LoVo (cell line): ENCODE results near the gene GPR137.

Experiments
- DNase-seq: peaks from one replicate; pipeline ENCODE4 v3.0.0-alpha.2; 2016; ENCODE audit warnings: low spot score

GPR137 gene

DNA sequence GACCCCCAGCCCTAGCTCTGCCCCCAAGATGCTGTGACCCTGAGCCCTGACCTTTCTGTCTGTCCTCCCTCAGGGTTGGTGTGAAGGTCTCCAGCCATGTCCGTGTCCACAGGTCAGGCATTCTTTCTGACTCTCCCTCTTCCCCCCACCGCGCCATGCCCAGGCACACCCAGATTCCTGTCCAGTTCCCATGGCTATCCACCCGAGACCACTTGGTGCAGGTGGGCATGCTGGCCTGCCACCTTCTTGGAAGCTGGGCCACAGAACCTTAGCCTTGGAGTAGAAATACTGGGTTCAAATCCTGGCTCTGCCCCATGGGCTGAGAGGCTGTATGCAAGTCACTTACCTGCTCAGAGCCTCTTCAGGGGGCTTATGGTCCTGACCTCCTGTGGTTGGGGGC is 36.6 kb upstream of the GPR137 start:
- DNase-seq = no peak

DNA sequence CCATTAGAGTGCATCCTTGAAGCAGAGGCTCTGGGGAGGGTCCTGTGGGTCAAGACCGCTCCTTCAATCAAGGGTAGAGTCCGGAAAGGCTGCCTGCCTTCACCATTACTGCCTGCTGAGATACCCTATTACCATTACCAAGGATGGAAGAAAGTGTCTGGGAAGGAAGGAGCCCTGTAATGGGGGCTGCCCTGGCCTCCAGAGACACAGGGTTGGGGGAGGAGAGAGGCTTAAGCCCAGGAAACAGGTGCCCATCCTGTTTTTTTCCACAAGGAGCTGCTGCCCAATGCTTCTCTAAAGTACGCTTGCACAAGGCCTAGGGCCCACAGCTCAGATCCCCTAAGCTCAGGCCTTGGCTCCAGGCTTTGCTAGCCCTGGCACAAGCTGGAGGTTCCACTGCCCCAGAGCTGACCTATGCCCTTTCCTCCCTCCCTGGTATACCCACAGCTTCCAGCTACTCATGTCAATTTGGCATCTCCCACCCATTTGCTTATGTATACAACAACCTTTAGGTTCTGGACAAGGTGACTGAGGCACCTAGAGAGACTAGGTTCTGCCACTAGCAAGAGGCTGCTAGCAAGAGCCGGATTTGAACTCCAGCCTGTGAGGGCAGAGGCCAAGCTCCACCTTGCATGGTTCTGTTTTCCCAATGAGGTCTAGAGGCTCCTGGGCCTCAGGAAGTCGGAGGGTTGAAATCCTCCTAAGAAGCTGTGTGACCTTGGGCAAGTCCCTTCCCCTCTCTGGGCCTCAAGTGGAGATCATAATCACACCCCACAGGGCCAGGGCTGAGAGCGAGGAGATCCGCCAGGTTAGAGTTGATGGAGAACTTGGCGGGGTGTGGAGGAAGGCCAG is 35.9 kb upstream of the GPR137 start:
- DNase-seq = no peak

DNA sequence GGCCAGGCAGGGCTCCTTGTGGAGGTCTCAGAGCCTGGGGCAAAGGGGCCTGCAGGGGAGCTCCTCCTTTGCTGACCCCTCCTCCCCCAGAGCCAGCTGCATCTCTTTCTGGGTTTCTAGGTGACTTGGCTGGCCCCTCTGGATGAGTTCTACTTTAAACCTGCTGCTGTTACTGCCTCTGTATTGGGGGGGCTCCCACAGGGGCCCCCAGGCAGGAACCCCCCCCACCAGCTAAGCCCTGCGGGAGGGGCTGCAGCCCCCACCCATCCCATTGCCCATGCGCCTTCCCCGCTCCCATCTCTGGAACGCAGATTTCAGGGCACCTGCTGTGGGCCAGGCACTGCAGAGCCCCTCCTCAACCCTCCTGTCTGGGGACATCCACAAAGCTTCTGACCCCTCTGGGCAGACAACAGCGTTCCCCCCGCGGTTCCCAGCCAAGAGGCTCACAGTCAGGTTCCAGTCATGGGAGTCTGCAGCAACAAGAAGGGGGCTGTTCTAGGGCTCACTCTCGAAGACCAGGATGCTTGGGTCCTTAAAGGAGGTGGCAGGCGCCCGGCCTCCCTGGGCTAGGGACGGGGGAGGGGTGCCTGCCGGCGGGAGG is 35.1 kb upstream of the GPR137 start:
- DNase-seq = no peak

DNA sequence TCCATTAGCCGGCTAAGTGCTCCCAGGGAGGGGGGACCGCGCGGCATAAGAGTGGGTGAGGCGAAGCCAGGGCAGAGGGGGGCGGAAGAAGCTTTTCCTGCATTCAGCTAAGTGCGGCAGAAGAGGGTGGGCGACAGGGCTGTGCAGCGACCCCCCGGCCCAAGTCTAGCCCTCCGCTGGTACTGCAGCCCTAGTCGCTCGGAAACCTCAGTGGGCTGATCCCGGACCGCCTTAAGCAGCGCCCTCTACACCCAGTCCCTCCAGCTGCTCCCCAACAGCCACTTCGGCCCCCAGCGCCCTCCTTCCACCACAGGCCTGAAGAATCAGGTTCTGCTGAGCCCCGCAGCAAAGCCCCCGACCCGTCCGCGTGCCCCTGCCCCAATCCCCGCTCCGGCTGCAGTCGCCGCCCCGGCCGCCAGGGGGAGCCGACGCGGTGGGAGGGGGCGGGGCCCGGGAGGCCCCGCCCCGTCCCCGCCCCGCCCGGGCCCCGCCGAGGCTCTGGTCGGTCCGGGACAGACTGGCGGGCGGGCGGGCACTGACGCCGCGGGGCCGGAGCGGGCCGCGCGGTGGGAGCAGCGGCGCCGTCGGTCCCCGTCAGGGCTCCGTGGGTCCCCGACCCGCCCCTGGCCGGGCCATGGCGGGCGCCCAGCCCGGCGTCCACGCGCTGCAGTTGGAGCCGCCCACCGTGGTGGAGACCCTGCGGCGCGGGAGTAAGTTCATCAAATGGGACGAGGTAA is 34.5 kb upstream of the GPR137 start, which contains the start of gene PLCB3:
Gene PLCB3, plus strand, starts transcription at position 515 of the 737 bp plus-strand sequence. Its CDS starts 120 bp downstream, at position 635.
- DNase-seq = peak; percentile 56

DNA sequence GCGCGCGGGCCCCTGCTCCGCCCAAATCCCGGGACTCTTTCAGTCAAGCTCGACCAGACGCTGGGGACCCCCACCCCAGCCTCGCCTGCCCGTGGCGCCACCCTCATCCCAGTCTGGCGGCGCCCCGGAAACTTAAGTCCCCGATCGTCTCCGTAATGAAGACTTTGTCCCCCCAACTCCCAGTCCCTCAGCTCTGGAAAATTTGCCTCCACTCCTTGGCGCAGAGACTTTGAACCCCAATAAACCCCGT is 34.0 kb upstream of the GPR137 start:
- DNase-seq = no peak

DNA sequence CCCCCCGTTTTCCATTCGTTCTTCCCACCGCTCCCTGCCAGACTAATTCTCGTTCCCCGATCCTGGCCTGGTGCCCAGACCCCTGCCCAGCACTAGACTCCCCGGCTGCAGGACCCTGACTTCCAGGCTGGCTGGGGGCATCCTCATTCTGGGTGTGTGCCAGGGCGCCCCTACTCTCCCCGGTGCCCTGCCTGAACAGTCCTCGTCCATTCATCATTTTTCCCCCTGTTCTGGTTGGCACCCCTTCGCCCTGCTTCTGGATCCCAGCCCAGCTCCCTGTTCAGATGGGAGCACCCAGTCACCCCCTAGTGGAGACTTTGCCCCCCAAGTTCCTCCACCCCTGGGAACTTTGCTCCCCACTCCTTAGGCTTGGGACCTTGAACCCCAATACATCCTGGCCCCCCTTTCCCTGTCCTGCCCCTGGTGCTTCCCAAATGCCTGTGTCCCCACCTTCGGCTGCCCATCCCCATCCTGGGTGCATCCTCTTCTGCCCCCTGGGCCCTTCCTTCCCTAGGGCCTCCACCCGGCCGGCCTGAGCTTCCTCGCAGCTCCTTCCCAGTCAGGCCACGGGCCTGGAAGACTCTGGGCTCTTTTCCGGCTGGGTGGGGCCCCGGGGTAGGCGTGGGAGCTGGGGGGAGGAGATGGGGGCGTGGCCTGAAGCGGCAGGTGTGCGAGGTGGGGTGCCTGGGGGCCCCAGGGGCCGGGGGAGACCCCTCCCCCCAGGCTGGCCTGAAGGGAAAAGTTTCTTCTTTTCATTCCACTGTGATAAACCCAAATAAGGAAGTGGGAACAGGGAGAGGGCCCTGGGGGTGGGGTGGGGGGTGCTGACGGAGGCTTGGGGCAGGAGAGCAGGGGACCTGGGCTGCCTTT is 33.4 kb upstream of the GPR137 start:
- DNase-seq = peak; percentile 52

DNA sequence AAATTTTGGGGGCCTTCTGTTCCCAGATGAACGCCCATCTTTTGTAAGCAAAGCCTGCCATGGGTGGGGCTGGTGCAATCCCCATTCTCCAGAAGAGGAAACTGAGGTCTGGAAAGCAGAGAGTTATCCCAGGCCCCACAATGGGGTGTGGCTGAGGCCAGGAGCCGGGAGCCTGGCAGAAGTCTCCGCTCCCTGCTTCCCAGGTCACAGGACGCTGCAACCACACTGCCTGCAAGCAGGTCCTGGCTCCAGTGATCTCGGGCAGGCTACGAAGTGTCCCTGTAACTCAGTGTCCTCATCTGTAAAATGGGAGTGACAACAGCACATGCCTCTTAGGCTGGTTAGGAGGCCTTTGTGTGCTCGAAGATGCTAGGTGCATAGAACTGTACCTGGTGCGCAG is 32.6 kb upstream of the GPR137 start:
- no peak for DNase-seq

DNA sequence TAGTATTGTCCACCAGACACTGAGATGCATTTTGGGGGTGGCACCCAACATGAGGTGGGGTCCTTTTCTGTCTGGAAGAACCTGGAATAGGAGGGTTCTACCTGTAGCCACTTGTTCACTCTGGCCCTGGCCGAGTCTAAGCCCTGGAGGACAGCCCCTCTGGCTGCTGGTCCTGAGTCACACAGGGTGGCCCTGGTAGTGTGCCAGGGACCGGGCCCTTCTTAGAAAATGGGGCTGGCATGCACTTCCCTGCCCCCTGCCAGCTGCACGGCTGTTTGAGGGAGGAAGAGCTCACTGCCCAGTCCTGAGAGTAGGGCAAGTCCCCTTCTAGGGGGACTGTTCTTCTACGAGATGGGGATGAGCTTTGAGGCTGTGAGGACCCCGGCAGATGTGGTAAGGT is 32.2 kb upstream of the GPR137 start:
- no peak for DNase-seq

DNA sequence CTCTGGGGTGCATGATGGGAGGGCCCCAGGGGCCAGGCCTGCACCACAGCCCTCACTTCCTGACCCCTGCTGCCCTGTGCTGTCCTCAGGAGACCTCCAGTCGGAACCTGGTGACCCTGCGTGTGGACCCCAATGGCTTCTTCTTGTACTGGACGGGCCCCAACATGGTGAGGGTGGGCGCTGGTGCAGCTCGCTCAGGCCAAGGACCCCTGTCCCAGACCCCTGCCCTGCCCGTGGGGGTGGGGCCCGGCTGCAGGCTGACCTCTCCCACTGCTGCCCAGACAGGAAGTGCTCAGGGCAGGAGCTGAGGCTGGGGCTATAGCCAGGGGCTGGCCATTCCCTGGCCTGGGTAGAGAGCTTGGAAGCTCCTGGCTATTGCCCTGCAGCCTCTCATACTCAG is 31.3 kb upstream of the GPR137 start:
- no peak for DNase-seq

DNA sequence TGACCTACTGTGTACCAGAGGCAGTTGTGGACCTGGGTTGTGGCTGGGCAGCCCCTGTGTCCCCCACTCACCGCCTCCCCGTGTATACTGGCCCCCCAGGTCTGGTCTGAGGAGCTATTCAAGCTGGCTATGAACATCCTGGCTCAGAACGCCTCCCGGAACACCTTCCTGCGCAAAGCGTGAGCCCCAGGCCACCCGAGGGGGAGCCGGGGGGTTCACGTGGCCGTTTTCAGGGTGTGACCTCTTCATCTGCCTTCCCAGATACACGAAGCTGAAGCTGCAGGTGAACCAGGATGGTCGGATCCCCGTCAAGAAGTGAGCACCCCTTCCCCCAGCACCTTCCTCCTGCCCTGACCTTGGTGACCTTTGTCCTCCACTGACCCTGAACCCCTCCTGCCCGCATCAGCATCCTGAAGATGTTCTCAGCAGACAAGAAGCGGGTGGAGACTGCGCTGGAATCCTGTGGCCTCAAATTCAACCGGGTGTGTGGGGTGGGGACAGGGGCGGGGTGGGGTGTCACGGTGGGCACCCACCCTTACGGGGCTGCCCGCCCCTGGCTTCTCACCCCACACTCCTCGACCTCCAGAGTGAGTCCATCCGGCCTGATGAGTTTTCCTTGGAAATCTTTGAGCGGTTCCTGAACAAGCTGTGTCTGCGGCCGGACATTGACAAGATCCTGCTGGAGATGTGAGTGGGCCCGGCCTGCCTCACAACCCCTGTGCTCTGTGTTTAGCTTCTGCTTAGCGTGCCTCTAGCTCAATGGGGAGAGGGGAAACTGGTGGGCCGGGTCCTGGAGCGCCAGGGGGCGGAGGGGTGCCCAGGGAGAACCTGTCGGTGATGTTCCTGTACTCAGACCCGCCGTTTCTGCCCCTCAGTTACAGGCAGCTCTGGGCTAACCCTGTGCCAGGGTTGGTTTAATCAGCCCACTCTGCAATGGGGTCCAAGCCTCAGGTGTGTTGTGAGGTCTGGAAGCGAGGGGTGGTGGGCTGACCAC is 30.2 kb upstream of the GPR137 start:
- DNase-seq = no peak

DNA sequence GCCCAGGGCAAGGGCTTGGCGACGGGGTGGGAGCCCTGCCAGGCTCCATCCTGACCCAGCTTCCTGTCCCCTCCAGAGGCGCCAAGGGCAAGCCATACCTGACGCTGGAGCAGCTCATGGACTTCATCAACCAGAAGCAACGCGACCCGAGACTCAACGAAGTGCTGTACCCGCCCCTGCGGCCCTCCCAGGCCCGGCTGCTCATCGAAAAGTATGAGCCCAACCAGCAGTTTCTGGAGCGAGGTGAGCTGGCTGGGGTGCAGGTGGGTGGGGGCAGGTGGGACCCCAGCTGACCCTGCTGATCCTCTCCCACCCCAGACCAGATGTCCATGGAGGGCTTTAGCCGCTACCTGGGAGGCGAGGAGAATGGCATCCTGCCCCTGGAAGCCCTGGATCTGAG is 29.3 kb upstream of the GPR137 start:
- no peak for DNase-seq

DNA sequence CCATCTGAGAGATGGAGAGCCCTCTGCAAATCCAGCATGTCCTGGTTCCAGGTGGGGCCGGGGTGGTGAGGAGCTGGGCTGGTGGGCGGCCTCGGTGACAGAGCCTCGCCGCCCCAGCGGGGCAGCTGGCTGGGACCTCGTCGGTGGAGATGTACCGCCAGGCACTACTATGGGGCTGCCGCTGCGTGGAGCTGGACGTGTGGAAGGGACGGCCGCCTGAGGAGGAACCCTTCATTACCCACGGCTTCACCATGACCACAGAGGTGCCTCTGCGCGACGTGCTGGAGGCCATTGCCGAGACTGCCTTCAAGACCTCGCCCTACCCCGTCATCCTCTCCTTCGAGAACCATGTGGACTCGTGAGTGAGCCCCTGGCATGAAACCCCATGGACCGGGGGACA is 27.3 kb upstream of the GPR137 start:
- no peak for DNase-seq

DNA sequence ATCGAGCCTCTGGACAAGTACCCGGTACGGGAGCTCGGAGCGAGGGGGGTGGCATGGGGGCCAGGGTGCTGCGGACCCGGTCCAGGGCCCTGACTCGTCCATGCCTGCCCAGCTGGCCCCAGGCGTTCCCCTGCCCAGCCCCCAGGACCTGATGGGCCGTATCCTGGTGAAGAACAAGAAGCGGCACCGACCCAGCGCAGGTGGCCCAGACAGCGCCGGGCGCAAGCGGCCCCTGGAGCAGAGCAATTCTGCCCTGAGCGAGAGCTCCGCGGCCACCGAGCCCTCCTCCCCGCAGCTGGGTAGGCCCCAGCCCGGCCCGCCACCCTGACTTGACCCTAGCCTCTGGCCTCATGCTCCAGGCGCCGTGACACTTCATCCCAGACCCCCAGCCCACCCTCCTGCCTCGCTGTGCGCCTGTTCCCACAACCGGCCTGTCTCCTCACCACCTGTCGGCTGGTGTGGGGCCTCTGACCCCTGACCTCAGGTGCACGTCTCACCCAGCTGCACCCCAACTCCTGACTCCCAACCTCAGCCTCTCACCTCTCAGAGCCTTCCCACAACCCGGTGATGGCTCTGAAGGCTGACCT is 26.6 kb upstream of the GPR137 start:
- no peak for DNase-seq

DNA sequence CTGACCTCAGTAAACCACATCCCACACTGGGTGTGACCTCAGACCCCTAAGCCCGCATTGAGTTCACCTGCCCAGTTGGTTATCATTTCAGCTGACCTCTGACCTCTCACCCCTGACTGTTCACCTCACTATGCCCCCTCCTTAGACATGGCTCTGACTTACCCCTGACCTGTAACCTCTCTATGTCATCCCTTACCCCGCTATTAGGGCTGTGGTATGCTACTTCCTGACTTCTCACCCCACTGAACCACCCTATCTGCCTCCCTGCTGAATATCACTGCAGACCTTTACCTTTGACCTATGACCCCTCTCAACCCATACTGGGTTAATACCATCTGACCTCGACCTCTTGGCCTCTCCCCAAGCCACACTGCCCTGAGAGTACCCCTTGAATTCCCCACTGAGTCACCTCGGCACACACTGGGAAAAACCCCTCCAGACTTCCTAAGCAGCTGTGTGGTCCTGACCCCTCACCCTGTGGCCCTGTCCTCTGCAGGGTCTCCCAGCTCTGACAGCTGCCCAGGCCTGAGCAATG is 26.0 kb upstream of the GPR137 start:
- no peak for DNase-seq

DNA sequence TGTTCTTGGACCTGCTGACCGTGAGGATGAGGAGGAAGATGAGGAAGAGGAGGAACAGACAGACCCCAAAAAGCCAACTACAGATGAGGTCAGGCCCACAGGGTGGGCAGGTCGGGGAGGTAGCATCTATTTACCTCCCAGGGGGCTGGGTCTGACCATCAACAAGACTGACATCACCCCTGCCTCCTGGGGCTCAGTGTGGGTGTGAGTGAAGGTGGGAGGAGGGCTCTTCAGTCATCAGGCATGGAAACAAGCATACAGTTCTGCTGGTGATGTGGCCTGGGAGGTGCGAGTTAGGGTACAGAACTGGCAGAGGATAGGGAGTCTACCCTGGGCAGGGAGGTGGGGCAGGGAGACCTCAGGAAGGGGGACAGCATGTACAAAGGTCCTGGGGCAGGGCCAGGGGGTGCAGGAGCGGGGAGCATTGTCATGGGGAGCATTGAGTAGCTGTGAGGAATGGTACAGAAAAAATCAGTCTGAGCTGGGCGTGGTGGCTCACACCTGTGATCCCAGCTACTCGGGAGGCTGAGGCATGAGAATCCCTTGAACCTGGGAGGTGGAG is 25.4 kb upstream of the GPR137 start:
- no peak for DNase-seq

DNA sequence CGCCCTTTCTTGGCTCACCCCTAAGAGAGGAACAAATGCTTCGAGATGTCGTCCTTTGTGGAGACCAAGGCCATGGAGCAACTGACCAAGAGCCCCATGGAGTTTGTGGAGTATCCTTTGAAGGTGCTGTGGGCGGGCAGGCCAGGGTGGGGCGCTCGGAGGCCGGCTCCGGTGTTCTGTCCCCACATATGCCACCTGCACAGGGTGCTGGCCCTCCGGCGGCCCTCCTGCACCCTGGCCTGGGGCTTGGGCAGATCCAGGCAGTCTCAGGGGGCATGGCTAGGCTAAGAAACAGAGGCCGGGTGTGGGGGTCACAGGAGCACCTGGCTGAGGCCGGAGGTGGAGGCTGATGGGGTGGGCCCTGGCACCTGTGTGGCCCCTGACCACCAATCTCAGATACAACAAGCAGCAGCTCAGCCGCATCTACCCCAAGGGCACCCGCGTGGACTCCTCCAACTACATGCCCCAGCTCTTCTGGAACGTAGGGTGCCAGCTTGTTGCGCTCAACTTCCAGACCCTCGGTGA is 24.0 kb upstream of the GPR137 start:
- DNase-seq = no peak

DNA sequence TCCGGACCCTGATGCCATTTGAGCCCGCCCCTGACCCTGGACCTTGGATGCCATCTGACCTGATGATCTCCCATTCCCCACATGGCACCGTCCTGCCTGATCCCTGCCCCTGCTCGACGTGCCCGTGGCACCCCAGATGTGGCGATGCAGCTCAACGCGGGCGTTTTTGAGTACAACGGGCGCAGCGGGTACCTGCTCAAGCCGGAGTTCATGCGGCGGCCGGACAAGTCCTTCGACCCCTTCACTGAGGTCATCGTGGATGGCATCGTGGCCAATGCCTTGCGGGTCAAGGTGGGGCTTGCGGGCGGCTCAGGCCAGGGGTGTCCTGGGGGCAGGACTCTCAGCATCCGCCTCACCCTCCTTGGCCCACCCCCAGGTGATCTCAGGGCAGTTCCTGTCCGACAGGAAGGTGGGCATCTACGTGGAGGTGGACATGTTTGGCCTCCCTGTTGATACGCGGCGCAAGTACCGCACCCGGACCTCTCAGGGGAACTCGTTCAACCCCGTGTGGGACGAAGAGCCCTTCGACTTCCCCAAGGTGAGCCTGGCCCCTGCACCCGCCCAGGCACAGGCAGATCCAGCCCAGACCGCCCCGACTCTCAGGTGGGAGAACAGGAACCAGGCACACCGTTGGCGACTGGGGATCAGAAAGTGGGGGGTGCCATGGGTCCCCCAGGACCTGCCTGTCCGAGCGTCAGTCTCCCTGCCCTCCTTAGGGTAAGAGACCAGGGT is 23.2 kb upstream of the GPR137 start:
- no peak for DNase-seq

DNA sequence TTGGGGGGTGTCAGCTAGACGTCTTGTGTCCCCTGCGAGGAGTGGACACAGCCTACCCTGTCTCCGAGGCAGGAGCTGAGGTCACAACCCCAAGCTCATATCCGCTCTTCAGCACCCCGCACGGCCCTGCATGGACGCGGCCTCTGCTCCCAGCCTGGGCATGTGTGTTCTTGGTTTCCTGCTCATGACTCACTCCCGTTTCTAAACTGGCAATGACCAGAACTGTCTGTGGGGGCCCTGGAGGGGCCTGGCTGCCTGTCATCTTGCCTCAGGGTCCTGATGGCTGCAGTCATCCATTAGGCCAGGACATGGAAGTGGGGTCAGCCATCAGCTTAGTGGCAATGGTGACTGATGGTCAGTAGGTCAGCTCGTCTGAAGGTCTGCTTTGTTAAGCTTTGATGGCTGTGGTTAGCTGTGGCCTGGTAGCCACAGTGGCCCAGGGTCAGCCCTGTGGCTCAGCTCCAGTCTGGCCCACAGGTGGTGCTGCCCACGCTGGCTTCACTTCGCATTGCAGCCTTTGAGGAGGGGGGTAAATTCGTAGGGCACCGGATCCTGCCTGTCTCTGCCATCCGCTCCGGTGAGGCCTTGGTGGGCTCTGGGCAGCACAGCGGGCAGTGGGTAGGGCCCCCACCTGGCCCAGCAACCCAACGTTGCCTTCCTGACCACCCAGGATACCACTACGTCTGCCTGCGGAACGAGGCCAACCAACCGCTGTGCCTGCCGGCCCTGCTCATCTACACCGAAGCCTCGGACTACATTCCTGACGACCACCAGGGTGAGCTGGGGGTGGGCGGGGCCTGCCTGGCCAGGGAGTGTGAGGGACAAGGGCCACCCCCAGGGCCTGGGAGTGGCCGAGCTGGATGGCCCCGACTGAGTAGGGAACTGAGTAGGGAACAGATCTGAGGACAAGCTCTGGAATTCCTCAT is 22.4 kb upstream of the GPR137 start:
- no peak for DNase-seq
